CD14-positive monocyte (primary cell): Measurements from ENCODE around the gene GRK3. TPM values are rescaled to one million over a fixed set of nuclear protein-coding genes. Genes with fewer than 3 reads are reported as not detected.

Experiments used
- DNase-seq, 3 donors: peaks; one replicate each; pipeline ENCODE4 v3.0.0-alpha.2; 2011 to 2022
- H2AFZ ChIP-seq: 2 replicates; pipeline ENCODE4 v1.6.0; 2012; ENCODE audit warnings: mild to moderate bottlenecking, low read depth, low read length, inconsistent platforms; ENCODE audit not compliant: insufficient read depth, poor library complexity, severe bottlenecking
- H3K27ac ChIP-seq, 2 donors: 1 replicate in 1 of 2; 2 replicates in 1 of 2; pipeline ENCODE4 v1.5.1; 2012 to 2013; ENCODE audit warnings: low read length in 2 of 2, control low read depth in 1 of 2, inconsistent platforms in 1 of 2, low read depth in 1 of 2, mild to moderate bottlenecking in 1 of 2
- H3K27me3 ChIP-seq, 2 donors: one replicate each; pipeline versions ENCODE4 v1.6.0 to v1.6.1; 2011 to 2013; ENCODE audit warnings: low read length in 2 of 2; ENCODE audit not compliant: control insufficient read depth in 2 of 2, insufficient read depth in 2 of 2
- H3K36me3 ChIP-seq, 2 donors: replicated peaks in 1 of 2; 1 replicate in 1 of 2; 2 replicates in 1 of 2; pipeline versions ENCODE4 v1.5.1 to v1.6.1; 2012 to 2013; ENCODE audit warnings: low read length in 2 of 2, control low read depth in 1 of 2, inconsistent platforms in 1 of 2, mild to moderate bottlenecking in 1 of 2; ENCODE audit not compliant: insufficient read depth in 2 of 2, control insufficient read depth in 1 of 2
- H3K4me1 ChIP-seq, 2 donors: 1 replicate in 1 of 2; 2 replicates in 1 of 2; pipeline versions ENCODE4 v1.5.1 to v1.6.1; 2012 to 2013; ENCODE audit warnings: low read length in 2 of 2, control low read depth in 1 of 2, inconsistent platforms in 1 of 2, mild to moderate bottlenecking in 1 of 2, moderate library complexity in 1 of 2; ENCODE audit not compliant: insufficient read depth in 2 of 2, control insufficient read depth in 1 of 2
- H3K4me2 ChIP-seq: replicated peaks from 2 replicates; pipeline ENCODE3; 2012; ENCODE audit warnings: low read length, moderate library complexity, mild to moderate bottlenecking; ENCODE audit not compliant: poor library complexity, severe bottlenecking; ENCODE audit errors: extremely low read depth
- H3K4me3 ChIP-seq, 3 experiments: fragments of 200-600 bp in 1 of 3; sonication (generic) in 1 of 3; replicated peaks in 1 of 3; 1 replicate in 2 of 3; 2 replicates in 1 of 3; pipeline ENCODE4 v1.5.1; 2011 to 2013; ENCODE audit warnings: low read length in 3 of 3, mild to moderate bottlenecking in 3 of 3, control low read depth in 2 of 3, low read depth in 2 of 3, inconsistent platforms in 1 of 3, moderate library complexity in 1 of 3
- H3K79me2 ChIP-seq: 2 replicates; pipeline ENCODE4 v1.6.0; 2012; ENCODE audit warnings: mild to moderate bottlenecking, control low read depth, inconsistent platforms, low read length, moderate library complexity; ENCODE audit not compliant: insufficient read depth
- H3K9ac ChIP-seq: 2 replicates; pipeline ENCODE4 v1.6.0; 2017; ENCODE audit warnings: low read length, mild to moderate bottlenecking; ENCODE audit not compliant: insufficient read depth, poor library complexity, severe bottlenecking
- H3K9me3 ChIP-seq, 2 donors: replicated peaks in 1 of 2; 1 replicate in 1 of 2; 2 replicates in 1 of 2; pipeline versions ENCODE4 v1.5.1 to v1.6.1; 2012 to 2013; ENCODE audit warnings: low read length in 2 of 2, control low read depth in 1 of 2; ENCODE audit not compliant: control insufficient read depth in 1 of 2, insufficient read depth in 1 of 2
- H4K20me1 ChIP-seq: 2 replicates; pipeline ENCODE4 v1.6.0; 2012; ENCODE audit warnings: mild to moderate bottlenecking, low read length, control low read depth, moderate library complexity; ENCODE audit not compliant: insufficient read depth
- H3K27ac Mint-ChIP-seq, 7 donors: one replicate each; pipeline ENCODE4 v1.8.0; 2020; ENCODE audit warnings: mild to moderate bottlenecking in 7 of 7, mixed read lengths in 7 of 7, moderate library complexity in 6 of 7, inconsistent platforms in 2 of 7
- H3K27me3 Mint-ChIP-seq, 3 donors: one replicate each; pipeline ENCODE4 v1.8.0; 2021 to 2022; ENCODE audit warnings: low read depth in 3 of 3, mild to moderate bottlenecking in 3 of 3, mixed read lengths in 3 of 3, moderate library complexity in 3 of 3, inconsistent platforms in 1 of 3
- H3K36me3 Mint-ChIP-seq, 2 donors: one replicate each; pipeline ENCODE4 v1.8.0; 2020; ENCODE audit warnings: mixed read lengths in 2 of 2, inconsistent platforms in 1 of 2, mild to moderate bottlenecking in 1 of 2
- H3K4me1 Mint-ChIP-seq: one replicate; pipeline ENCODE4 v1.8.0; 2020; ENCODE audit warnings: mild to moderate bottlenecking, mixed read lengths
- H3K4me3 Mint-ChIP-seq, 2 donors: one replicate each; pipeline ENCODE4 v1.8.0; 2020; ENCODE audit warnings: mild to moderate bottlenecking in 2 of 2, mixed read lengths in 2 of 2, moderate library complexity in 1 of 2
- H3K9me3 Mint-ChIP-seq, 7 donors: one replicate each; pipeline ENCODE4 v1.8.0; 2020 to 2022; ENCODE audit warnings: mixed read lengths in 7 of 7, mild to moderate bottlenecking in 6 of 7, moderate library complexity in 6 of 7, inconsistent platforms in 2 of 7
- CTCF ChIP-seq: fragments of 200-600 bp; IDR thresholded peaks from one replicate; pipeline ENCODE4 v1.8.0; 2022; ENCODE audit warnings: antibody characterized with exemption, mild to moderate bottlenecking
- WGBS: methylation state at CpG from one replicate; pipeline ENCODE4 v1.1.5; 2013; ENCODE audit warnings: missing lambda C conversion rate; ENCODE audit not compliant: insufficient coverage; 5-methylcytosine and 5-hydroxymethylcytosine counted together
- intact Hi-C, 2 donors: fragments of 100-400 bp; cut with micrococcal nuclease; formaldehyde crosslinking; loops; one replicate each; pipeline versions ENCODE4 v1.15.0 to v1.15.1; 2023
- polyA plus RNA-seq, 3 donors: library from polyadenylated mRNA; depleted of rRNA in 1 of 3; unstranded in 2 of 3; stranded (reverse) in 1 of 3; fragments of 300-500 nt in 2 of 3; fragments of >200 nt in 1 of 3; fragmentation: Illumina TruSeq in 2 of 3; gene quantifications; 1 replicate in 2 of 3; 2 replicates in 1 of 3; pipeline ENCODE4 v1.2.3, GENCODE V29; 2012 to 2021

The GRK3 gene
- polyA plus RNA-seq, 3 donors: 8.3 to 33.3 (median 9.6) TPM

DNA sequence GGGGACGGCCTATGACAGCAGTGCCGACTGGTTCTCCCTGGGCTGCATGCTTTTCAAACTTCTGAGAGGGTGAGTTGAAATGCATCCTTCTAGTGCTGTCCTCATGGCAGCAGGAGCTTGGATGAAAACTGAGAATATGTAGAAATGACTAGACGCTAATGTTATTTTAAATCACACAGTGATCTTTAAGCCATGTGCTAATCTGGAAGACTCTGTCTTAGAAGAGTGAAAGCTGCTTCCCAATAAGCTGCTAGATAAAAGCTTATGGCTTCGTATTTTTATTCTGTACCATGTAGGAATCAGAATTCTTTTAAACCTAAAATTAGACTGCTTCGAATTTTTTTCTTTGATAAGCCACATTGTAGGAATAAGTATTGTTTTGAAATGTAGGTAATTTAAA, 130.7 kb downstream of the GRK3 start:
- H3K27me3 ChIP-seq: no peaks in the 10 kb centered on the region
- H3K4me2 ChIP-seq: no peak overlapping the region
- Mint-ChIP-seq H3K36me3 (peaks cover 85 to 99% of the 10 kb centered on the region in 2 donors), H3K4me3 (no peak overlapping the region), H3K9me3 (peaks cover 0 to 2% (median 0%) of the 10 kb centered on the region in 7 donors), H3K27me3 (no peaks in the 10 kb centered on the region), H3K27ac (peak overlapping the region in 1 of 7 donors; percentile 26), H3K4me1 (no peaks in the 10 kb centered on the region)
- no peak overlapping the region for H3K27ac ChIP-seq
- no peak for DNase-seq
- intact Hi-C loops: no loop called here
- TF ChIP-seq CTCF: no peak
- H3K4me1 ChIP-seq: no peaks in the 10 kb centered on the region
- no peaks in the 10 kb centered on the region for H3K79me2 ChIP-seq
- no peak overlapping the region for H3K4me3 ChIP-seq
- no peaks in the 10 kb centered on the region for H3K9me3 ChIP-seq
- H4K20me1 ChIP-seq: peaks cover 82% of the 10 kb centered on the region
- peaks cover 90 to 100% of the 10 kb centered on the region in 2 donors for H3K36me3 ChIP-seq
- no peak overlapping the region for H2AFZ ChIP-seq
- H3K9ac ChIP-seq: no peak overlapping the region
- 100% methylated on average over 2 of the region's 5 CpGs for WGBS

DNA sequence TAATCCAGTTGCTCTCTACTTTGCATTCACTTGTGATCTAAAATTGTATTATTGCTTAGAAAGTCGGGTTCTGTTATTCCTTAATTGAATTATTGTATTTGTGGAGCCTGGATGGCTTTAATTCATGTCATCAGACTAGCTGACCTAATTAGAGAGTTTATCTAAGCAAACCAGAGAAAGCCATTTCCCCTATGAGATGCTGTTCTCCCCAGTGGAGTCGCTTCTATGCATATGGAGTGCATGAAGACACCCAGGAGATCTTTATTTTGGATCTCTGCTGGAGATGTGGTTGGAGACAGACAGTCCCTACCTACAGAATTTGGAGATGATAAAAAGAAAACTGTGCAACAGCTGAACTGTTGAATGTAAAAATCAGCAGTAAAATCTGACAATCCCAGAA, 132.3 kb downstream of the GRK3 start:
- peaks cover 87 to 100% of the 10 kb centered on the region in 2 donors for H3K36me3 ChIP-seq
- no peaks in the 10 kb centered on the region for H3K9me3 ChIP-seq
- H3K27ac Mint-ChIP-seq: peak overlapping the region in 1 of 7 donors; percentile 21
- no peak overlapping the region for H3K27ac ChIP-seq
- peaks cover 87% of the 10 kb centered on the region for H4K20me1 ChIP-seq
- no peak overlapping the region for H2AFZ ChIP-seq
- no peaks in the 10 kb centered on the region for H3K27me3 Mint-ChIP-seq
- H3K4me3 ChIP-seq: no peak overlapping the region
- intact Hi-C loops: no loop called here
- no peaks in the 10 kb centered on the region for H3K4me1 ChIP-seq
- peaks cover 0 to 2% (median 0%) of the 10 kb centered on the region in 7 donors for H3K9me3 Mint-ChIP-seq
- WGBS: no CpG with 5 or more reads among the region's 2 CpGs
- no peak overlapping the region for H3K4me3 Mint-ChIP-seq
- DNase-seq: no peak
- H3K36me3 Mint-ChIP-seq: peaks cover 82 to 97% of the 10 kb centered on the region in 2 donors
- no peaks in the 10 kb centered on the region for H3K27me3 ChIP-seq
- H3K79me2 ChIP-seq: no peaks in the 10 kb centered on the region
- H3K9ac ChIP-seq: no peak overlapping the region
- no peak overlapping the region for H3K4me2 ChIP-seq
- no peaks in the 10 kb centered on the region for H3K4me1 Mint-ChIP-seq
- TF ChIP-seq CTCF: no peak
